ENCODE data around the gene TRIM31.
A peak's percentile ranks its signal among the peaks of the same experiment; 100 is the strongest.

TRIM31 gene

DNA sequence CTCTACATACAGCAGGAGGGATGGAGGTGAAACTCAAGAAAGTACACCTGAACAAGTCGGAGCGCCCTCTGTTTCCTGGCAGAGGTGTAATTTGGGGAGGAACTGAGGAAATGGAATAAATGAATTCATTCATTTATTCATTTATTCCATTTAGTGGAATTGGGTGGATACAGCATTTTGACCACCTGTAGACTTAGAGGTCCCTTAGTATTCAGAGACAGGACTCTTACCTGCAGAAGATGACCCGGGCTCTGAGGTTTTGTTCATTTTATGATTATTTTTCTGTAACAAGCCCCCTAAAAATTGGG, 9.1 kb downstream of the TRIM31 start:
- TF ChIP-seq, protein P1, sequence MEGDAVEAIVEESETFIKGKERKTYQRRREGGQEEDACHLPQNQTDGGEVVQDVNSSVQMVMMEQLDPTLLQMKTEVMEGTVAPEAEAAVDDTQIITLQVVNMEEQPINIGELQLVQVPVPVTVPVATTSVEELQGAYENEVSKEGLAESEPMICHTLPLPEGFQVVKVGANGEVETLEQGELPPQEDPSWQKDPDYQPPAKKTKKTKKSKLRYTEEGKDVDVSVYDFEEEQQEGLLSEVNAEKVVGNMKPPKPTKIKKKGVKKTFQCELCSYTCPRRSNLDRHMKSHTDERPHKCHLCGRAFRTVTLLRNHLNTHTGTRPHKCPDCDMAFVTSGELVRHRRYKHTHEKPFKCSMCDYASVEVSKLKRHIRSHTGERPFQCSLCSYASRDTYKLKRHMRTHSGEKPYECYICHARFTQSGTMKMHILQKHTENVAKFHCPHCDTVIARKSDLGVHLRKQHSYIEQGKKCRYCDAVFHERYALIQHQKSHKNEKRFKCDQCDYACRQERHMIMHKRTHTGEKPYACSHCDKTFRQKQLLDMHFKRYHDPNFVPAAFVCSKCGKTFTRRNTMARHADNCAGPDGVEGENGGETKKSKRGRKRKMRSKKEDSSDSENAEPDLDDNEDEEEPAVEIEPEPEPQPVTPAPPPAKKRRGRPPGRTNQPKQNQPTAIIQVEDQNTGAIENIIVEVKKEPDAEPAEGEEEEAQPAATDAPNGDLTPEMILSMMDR (IDR thresholded peaks at IDR 0.05; ENCODE audit: low read length) = no peak
- TF ChIP-seq EZH2 (optimal IDR thresholded peaks at IDR 0.05; ENCODE audit: low read depth, low read length) (no peak), EZH2phosphoT487 (IDR thresholded peaks at IDR 0.05; ENCODE audit: low read length) (no peak)
- Histone ChIP-seq H2AFZ (ENCODE audit: low read length) (peak overlapping the region; percentile 94), H3K27me3 (replicated peaks; ENCODE audit: insufficient read depth, low read length) (peaks cover 26% of the 10 kb centered on the region), H3K36me3 (replicated peaks; ENCODE audit: insufficient read depth, low read length) (no peaks in the 10 kb centered on the region), H3K4me3 (ENCODE audit: low read length) (peak overlapping the region; percentile 64), H3K4me1 (ENCODE audit: low read length) (peaks cover 15% of the 10 kb centered on the region), H3F3A (ENCODE audit: insufficient read depth, low read length) (peaks cover 15% of the 10 kb centered on the region), H3K9me2 (replicated peaks; ENCODE audit: insufficient read depth, low read length) (no peaks in the 10 kb centered on the region), H4K20me1 (ENCODE audit: insufficient read depth, low read length) (no peaks in the 10 kb centered on the region), H3K4me2 (ENCODE audit: low read depth, low read length) (peak overlapping the region; percentile 100), H3K79me2 (ENCODE audit: low read length) (no peaks in the 10 kb centered on the region), H3K9me3 (replicated peaks; ENCODE audit: insufficient read depth, low read length) (no peaks in the 10 kb centered on the region), H3K27ac (ENCODE audit: low read length) (no peak overlapping the region), H3K9ac (ENCODE audit: low read length) (peak overlapping the region; percentile 36; the same call in 1 of the 2 replicates)
- DNase-seq = no peak

GRCh38 chr6:30102970-30103871, 9.7 kb downstream of the TRIM31 start:
- Histone ChIP-seq H3K4me3 (ENCODE audit: low read length) (peak overlapping the region; percentile 64), H3K4me1 (ENCODE audit: low read length) (peaks cover 15% of the 10 kb centered on the region), H3K9me3 (replicated peaks; ENCODE audit: insufficient read depth, low read length) (no peaks in the 10 kb centered on the region), H3F3A (ENCODE audit: insufficient read depth, low read length) (peaks cover 15% of the 10 kb centered on the region), H3K9ac (ENCODE audit: low read length) (peak overlapping the region; percentile 36; the same call in 1 of the 2 replicates), H3K27ac (ENCODE audit: low read length) (no peak overlapping the region), H3K36me3 (replicated peaks; ENCODE audit: insufficient read depth, low read length) (no peaks in the 10 kb centered on the region), H3K79me2 (ENCODE audit: low read length) (no peaks in the 10 kb centered on the region), H3K4me2 (ENCODE audit: low read depth, low read length) (peak overlapping the region; percentile 100), H3K27me3 (replicated peaks; ENCODE audit: insufficient read depth, low read length) (peaks cover 32% of the 10 kb centered on the region), H2AFZ (ENCODE audit: low read length) (peak overlapping the region; percentile 94), H3K9me2 (replicated peaks; ENCODE audit: insufficient read depth, low read length) (no peaks in the 10 kb centered on the region), H4K20me1 (ENCODE audit: insufficient read depth, low read length) (no peaks in the 10 kb centered on the region)
- peak; percentile 88 for DNase-seq
- TF ChIP-seq, protein P1 (IDR thresholded peaks at IDR 0.05; ENCODE audit: low read length) = peak; percentile 83
- no peak for TF ChIP-seq EZH2phosphoT487 (IDR thresholded peaks at IDR 0.05; ENCODE audit: low read length)

DNA sequence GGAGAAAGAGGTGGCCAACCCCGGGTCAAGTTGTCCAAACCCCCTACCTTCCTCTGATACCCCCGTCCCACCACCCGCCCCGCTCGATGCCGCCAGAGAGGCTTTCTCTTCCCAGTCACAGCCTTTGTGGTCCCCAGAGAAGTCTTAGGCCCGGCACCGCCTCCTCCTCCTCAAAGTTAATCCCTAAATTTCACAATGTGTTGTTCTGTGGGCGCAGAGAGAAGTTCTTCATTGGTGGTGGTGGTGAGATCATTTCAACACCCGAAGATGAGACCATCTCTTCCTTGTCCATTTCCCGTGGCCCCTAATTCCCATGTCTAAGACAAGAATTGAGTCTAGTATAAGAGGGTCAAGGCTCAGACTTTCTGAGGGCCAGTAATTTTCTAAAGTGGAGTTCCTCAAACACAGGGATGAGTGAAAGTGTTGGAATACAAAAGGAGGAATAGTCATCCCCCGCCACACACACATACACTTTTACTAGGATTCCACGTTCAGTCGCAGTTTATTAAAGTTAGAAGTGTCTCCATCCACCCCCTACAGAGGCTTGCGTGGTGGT, 10.4 kb downstream of the TRIM31 start:
- Histone ChIP-seq H3K9me2 (replicated peaks; ENCODE audit: insufficient read depth, low read length) (no peaks in the 10 kb centered on the region), H3K27ac (ENCODE audit: low read length) (no peak overlapping the region), H3K27me3 (replicated peaks; ENCODE audit: insufficient read depth, low read length) (peaks cover 40% of the 10 kb centered on the region), H4K20me1 (ENCODE audit: insufficient read depth, low read length) (no peaks in the 10 kb centered on the region), H3K9ac (ENCODE audit: low read length) (peak overlapping the region; percentile 13; the same call in 1 of the 2 replicates), H2AFZ (ENCODE audit: low read length) (peak overlapping the region; percentile 94), H3K4me3 (ENCODE audit: low read length) (peak overlapping the region; percentile 64), H3K9me3 (replicated peaks; ENCODE audit: insufficient read depth, low read length) (no peaks in the 10 kb centered on the region), H3K79me2 (ENCODE audit: low read length) (no peaks in the 10 kb centered on the region), H3K36me3 (replicated peaks; ENCODE audit: insufficient read depth, low read length) (no peaks in the 10 kb centered on the region), H3F3A (ENCODE audit: insufficient read depth, low read length) (peaks cover 15% of the 10 kb centered on the region), H3K4me2 (ENCODE audit: low read depth, low read length) (peak overlapping the region; percentile 100), H3K4me1 (ENCODE audit: low read length) (peaks cover 15% of the 10 kb centered on the region)
- no peak for DNase-seq
- TF ChIP-seq, protein P1 (IDR thresholded peaks at IDR 0.05; ENCODE audit: low read length) = no peak
- TF ChIP-seq EZH2 (optimal IDR thresholded peaks at IDR 0.05; ENCODE audit: low read depth, low read length) (no peak), EZH2phosphoT487 (IDR thresholded peaks at IDR 0.05; ENCODE audit: low read length) (no peak)
